Neural cell (in vitro differentiated cells): ENCODE data around the gene YAE1. TPM values are rescaled to one million over a fixed set of nuclear protein-coding genes. Genes with fewer than 3 reads are reported as not detected.

Experiments
- H2AFZ ChIP-seq: fragments of 200-600, 300-800 bp; sonication (generic), shearing (Covaris generic); 2 replicates; pipeline ENCODE4 v1.6.0; 2014; ENCODE audit warnings: low read depth, mild to moderate bottlenecking, antibody characterized with exemption, low read length, moderate library complexity
- H3F3A ChIP-seq: fragments of 200-600 bp; shearing (Covaris generic); 2 replicates; pipeline ENCODE4 v1.6.1; 2016; ENCODE audit warnings: mild to moderate bottlenecking, moderate library complexity, mixed read lengths, antibody characterized with exemption, low read length; ENCODE audit not compliant: insufficient read depth, poor library complexity, severe bottlenecking
- H3K27ac ChIP-seq: fragments of 200-600, 300-800 bp; sonication (generic), shearing (Covaris generic); 2 replicates; pipeline ENCODE4 v1.5.1; 2014; ENCODE audit warnings: mild to moderate bottlenecking, low read length, moderate library complexity
- H3K27me3 ChIP-seq: fragments of 300-800, 200-600 bp; sonication (generic), shearing (Covaris generic); 2 replicates; pipeline ENCODE4 v1.6.0; 2014; ENCODE audit warnings: mild to moderate bottlenecking, low read depth, low read length, moderate library complexity; ENCODE audit not compliant: insufficient read depth
- H3K36me3 ChIP-seq: fragments of 300-800, 200-600 bp; sonication (generic), shearing (Covaris generic); 2 replicates; pipeline ENCODE4 v1.5.1; 2014; ENCODE audit warnings: mild to moderate bottlenecking, antibody characterized with exemption, low read length, moderate library complexity; ENCODE audit not compliant: insufficient read depth
- H3K4me2 ChIP-seq: fragments of 300-800, 200-600 bp; sonication (generic), shearing (Covaris generic); 2 replicates; pipeline ENCODE4 v1.6.0; 2014; ENCODE audit warnings: mild to moderate bottlenecking, low read length
- H3K4me3 ChIP-seq: fragments of 300-800, 200-600 bp; sonication (generic), shearing (Covaris generic); 2 replicates; pipeline ENCODE4 v1.5.1; 2014; ENCODE audit warnings: mild to moderate bottlenecking, low read length, moderate library complexity
- H3K79me2 ChIP-seq: fragments of 200-600 bp; shearing (Covaris generic); replicated peaks from 2 replicates; pipeline ENCODE4 v1.6.0; 2014; ENCODE audit warnings: mild to moderate bottlenecking, low read length, moderate library complexity; ENCODE audit not compliant: insufficient read depth
- H3K9ac ChIP-seq: fragments of 300-800, 200-600 bp; sonication (generic), shearing (Covaris generic); 2 replicates; pipeline ENCODE4 v1.6.1; 2016; ENCODE audit warnings: mild to moderate bottlenecking, low read length, mixed read lengths
- H3K9me2 ChIP-seq: fragments of 200-600 bp; shearing (Covaris generic); 2 replicates; pipeline ENCODE4 v1.6.1; 2016; ENCODE audit warnings: mild to moderate bottlenecking, low read length, mixed read lengths; ENCODE audit not compliant: insufficient read depth
- H3K9me3 ChIP-seq: fragments of 200-600, 300-800 bp; sonication (generic), shearing (Covaris generic); 2 replicates; pipeline ENCODE4 v1.6.1; 2016; ENCODE audit warnings: mild to moderate bottlenecking, mixed run types, low read length, moderate library complexity, mixed read lengths
- H4K20me1 ChIP-seq: fragments of 200-600 bp; shearing (Covaris generic); 2 replicates; pipeline ENCODE4 v1.6.1; 2016; ENCODE audit warnings: mild to moderate bottlenecking, mixed run types; ENCODE audit not compliant: insufficient read depth
- CTCF ChIP-seq: fragments of 450-650 bp; IDR thresholded peaks from 2 replicates; pipeline ENCODE4 v1.5.1; 2014; ENCODE audit warnings: antibody characterized with exemption, mild to moderate bottlenecking, moderate library complexity; ENCODE audit not compliant: poor library complexity, severe bottlenecking
- EP300 ChIP-seq: fragments of 450-650 bp; conservative IDR thresholded peaks from 2 replicates; pipeline ENCODE4 v1.6.1; 2014; ENCODE audit warnings: antibody characterized with exemption, mild to moderate bottlenecking, moderate library complexity; ENCODE audit not compliant: poor library complexity, severe bottlenecking
- EZH2 ChIP-seq: fragments of 200-600, 300-800 bp; shearing (Covaris generic), sonication (generic); IDR thresholded peaks from 2 replicates; pipeline ENCODE4 v1.6.1; 2014; ENCODE audit warnings: antibody characterized with exemption, low read length, borderline replicate concordance, mild to moderate bottlenecking; ENCODE audit not compliant: insufficient read depth, poor library complexity, severe bottlenecking
- MXI1 ChIP-seq: fragments of 450-650 bp; conservative IDR thresholded peaks from 2 replicates; pipeline ENCODE4 v1.6.1; 2014; ENCODE audit warnings: antibody characterized with exemption, mild to moderate bottlenecking; ENCODE audit not compliant: poor library complexity, severe bottlenecking
- POLR2AphosphoS5 ChIP-seq: IDR thresholded peaks from 2 replicates; pipeline ENCODE4 v1.6.1; 2012
- RAD21 ChIP-seq: fragments of 450-650 bp; conservative IDR thresholded peaks from 2 replicates; pipeline ENCODE4 v1.6.1; 2014; ENCODE audit warnings: antibody characterized with exemption, mild to moderate bottlenecking, moderate library complexity
- REST ChIP-seq: IDR thresholded peaks from 2 replicates; pipeline ENCODE4 v1.6.1; 2012; ENCODE audit warnings: borderline replicate concordance
- SMC3 ChIP-seq: fragments of 450-650 bp; conservative IDR thresholded peaks from 2 replicates; pipeline ENCODE4 v1.6.1; 2014; ENCODE audit warnings: antibody characterized with exemption, mild to moderate bottlenecking, moderate library complexity; ENCODE audit not compliant: poor library complexity
- polyA plus RNA-seq: library from polyadenylated mRNA; depleted of rRNA; stranded (reverse); fragments of >200 nt; gene quantifications from 2 replicates; pipeline ENCODE4 v1.2.3, GENCODE V29; 2014

Gene YAE1
- polyA plus RNA-seq, 1 donor from 2014 or later, result 85.2 TPM

- Histone ChIP-seq H2AFZ (no peak overlapping the region), H3K27ac (no peak overlapping the region), H3K4me2 (no peak overlapping the region), H3F3A (no peaks in the 10 kb centered on the region), H3K79me2 (no peaks in the 10 kb centered on the region), H3K9me3 (no peaks in the 10 kb centered on the region), H3K9ac (no peak overlapping the region), H3K4me3 (no peak overlapping the region), H4K20me1 (no peaks in the 10 kb centered on the region), H3K9me2 (no peaks in the 10 kb centered on the region), H3K36me3 (no peaks in the 10 kb centered on the region), H3K27me3 (no peaks in the 10 kb centered on the region)
- TF ChIP-seq POLR2AphosphoS5 (no peak), EP300 (no peak), REST (no peak), RAD21 (no peak), MXI1 (no peak)
These were observed 38.3 kb upstream of the YAE1 start for GRCh38 chr7:39527951-39528350.

GRCh38 chr7:39528849-39529248 is 37.4 kb upstream of the YAE1 start:
- Histone ChIP-seq H3F3A (no peaks in the 10 kb centered on the region), H3K27me3 (no peaks in the 10 kb centered on the region), H3K9ac (no peak overlapping the region), H3K9me3 (no peaks in the 10 kb centered on the region), H3K36me3 (no peaks in the 10 kb centered on the region), H4K20me1 (no peaks in the 10 kb centered on the region), H3K27ac (no peak overlapping the region), H2AFZ (no peak overlapping the region), H3K4me2 (no peak overlapping the region), H3K9me2 (no peaks in the 10 kb centered on the region), H3K79me2 (no peaks in the 10 kb centered on the region), H3K4me3 (no peak overlapping the region)
- TF ChIP-seq CTCF (no peak), MXI1 (no peak), REST (no peak), EZH2 (no peak), EP300 (no peak), RAD21 (no peak), SMC3 (no peak)
